ENCODE measurements around the gene RBMS1. TPM values are rescaled to one million over a fixed set of nuclear protein-coding genes. Genes with fewer than 3 reads are reported as not detected.

RBMS1 gene
- total RNA-seq, 1 experiment from 2014 or later, result 77.5 TPM

DNA sequence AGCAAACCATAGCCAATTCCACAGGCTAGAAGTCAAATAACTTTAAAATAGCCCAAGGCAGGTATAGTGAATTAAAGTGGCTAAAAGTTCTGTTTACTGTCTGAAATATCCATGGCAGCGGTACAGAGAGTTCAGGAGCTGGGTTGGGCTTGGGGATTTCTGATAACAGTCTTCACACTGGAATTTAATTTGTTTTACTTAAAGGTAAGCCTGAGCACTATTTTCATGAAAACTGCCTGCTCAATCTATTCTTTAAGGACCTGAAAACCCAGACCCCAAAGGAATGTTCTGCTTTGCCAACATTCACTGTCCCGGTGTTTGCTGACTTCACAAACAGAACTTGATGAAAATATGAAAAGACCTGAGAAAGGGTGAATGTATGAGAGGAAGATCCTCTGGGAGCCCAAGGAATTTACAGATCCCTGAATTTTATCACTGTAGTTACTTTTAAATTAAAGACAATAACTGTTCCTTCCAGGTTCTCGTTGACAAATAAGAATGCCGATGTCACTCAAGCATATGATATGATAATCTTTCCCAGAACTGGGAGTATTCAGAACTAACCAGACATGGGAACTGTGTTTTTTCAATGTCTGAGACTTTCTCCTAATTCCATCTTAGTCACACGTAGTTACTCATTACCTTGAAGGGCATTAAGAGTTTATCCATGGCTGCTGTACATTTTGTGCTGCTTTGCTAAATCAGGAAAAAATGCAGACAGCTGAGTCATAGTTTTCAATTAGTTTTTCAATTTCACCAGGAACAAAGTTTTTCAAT is 265.3 kb downstream of the RBMS1 start:
- H4K91ac ChIP-seq (ENCODE audit: insufficient read length, low read depth, low read length), result no peak overlapping the region
- H2BK5ac ChIP-seq (ENCODE audit: insufficient read length, low read length), result no peak overlapping the region
- TF ChIP-seq, protein P1, sequence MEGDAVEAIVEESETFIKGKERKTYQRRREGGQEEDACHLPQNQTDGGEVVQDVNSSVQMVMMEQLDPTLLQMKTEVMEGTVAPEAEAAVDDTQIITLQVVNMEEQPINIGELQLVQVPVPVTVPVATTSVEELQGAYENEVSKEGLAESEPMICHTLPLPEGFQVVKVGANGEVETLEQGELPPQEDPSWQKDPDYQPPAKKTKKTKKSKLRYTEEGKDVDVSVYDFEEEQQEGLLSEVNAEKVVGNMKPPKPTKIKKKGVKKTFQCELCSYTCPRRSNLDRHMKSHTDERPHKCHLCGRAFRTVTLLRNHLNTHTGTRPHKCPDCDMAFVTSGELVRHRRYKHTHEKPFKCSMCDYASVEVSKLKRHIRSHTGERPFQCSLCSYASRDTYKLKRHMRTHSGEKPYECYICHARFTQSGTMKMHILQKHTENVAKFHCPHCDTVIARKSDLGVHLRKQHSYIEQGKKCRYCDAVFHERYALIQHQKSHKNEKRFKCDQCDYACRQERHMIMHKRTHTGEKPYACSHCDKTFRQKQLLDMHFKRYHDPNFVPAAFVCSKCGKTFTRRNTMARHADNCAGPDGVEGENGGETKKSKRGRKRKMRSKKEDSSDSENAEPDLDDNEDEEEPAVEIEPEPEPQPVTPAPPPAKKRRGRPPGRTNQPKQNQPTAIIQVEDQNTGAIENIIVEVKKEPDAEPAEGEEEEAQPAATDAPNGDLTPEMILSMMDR (conservative IDR thresholded peaks at IDR 0.05), result no peak
- Mint-ChIP-seq H3K4me3 (no peak overlapping the region), H3K27ac (no peak overlapping the region), H3K4me1 (peaks cover 0 to 3% of the 10 kb centered on the region in 2 experiments; a peak in 2 of 4 replicates), H3K9me3 (no peaks in the 10 kb centered on the region), H3K27me3 (ENCODE audit: low read depth) (no peaks in the 10 kb centered on the region), H3K36me3 (ENCODE audit: insufficient read depth in 1 of 3, low read depth in 3 of 3) (no peaks in the 10 kb centered on the region)
- DNase-seq, result no peak
- no peak overlapping the region for H2AFZ ChIP-seq (ENCODE audit: low read length)
- H3K14ac ChIP-seq (ENCODE audit: insufficient read depth, low read length), result no peak overlapping the region
- no peaks in the 10 kb centered on the region for H3K79me1 ChIP-seq (ENCODE audit: insufficient read depth, low read depth, low read length, poor library complexity, severe bottlenecking)
- H3K4ac ChIP-seq (ENCODE audit: low read depth, low read length), result no peak overlapping the region
- H3K56ac ChIP-seq (ENCODE audit: insufficient read length, low read depth, low read length), result no peak overlapping the region
- no peak overlapping the region for H3T11ph ChIP-seq (ENCODE audit: low read length)
- no CpG with 5 or more reads among the region's 5 CpGs for WGBS (ENCODE audit: extremely low coverage, insufficient read length, low lambda C conversion rate)
- no peak overlapping the region for H3K4me2 ChIP-seq (ENCODE audit: insufficient read depth, insufficient read length, low read length)
- H3K9me3 ChIP-seq (ENCODE audit: control insufficient read depth, low read depth, low read length), result no peaks in the 10 kb centered on the region
- H4K20me1 ChIP-seq (ENCODE audit: control insufficient read depth, insufficient read depth, insufficient read length), result no peaks in the 10 kb centered on the region
- no peak overlapping the region for H2BK15ac ChIP-seq (ENCODE audit: low read depth, low read length)
- H2BK20ac ChIP-seq (ENCODE audit: low read depth, low read length, poor library complexity, severe bottlenecking), result no peak overlapping the region
- no peak overlapping the region for H3K23ac ChIP-seq (ENCODE audit: insufficient read length, low read depth, low read length)
- no peak overlapping the region for H3K18ac ChIP-seq (ENCODE audit: insufficient read length, low read depth, low read length)
- no peak overlapping the region for H3K27ac ChIP-seq (ENCODE audit: insufficient read length, low read depth, low read length)
- no peak overlapping the region for H2BK120ac ChIP-seq (ENCODE audit: low read depth, low read length, poor library complexity, severe bottlenecking)
- H2AK5ac ChIP-seq (ENCODE audit: insufficient read length, low read length), result no peak overlapping the region
- no peak overlapping the region for H4K8ac ChIP-seq (replicated peaks; ENCODE audit: insufficient read length, low read depth, low read length)
- no peaks in the 10 kb centered on the region for H3K27me3 ChIP-seq (ENCODE audit: insufficient read depth, low read length)
- H3K79me2 ChIP-seq (ENCODE audit: insufficient read depth, low read length), result no peaks in the 10 kb centered on the region; the same call in 1 of the 2 replicates
- no peaks in the 10 kb centered on the region for H3K4me1 ChIP-seq (ENCODE audit: insufficient read depth, low read length)
- no peak overlapping the region for H4K5ac ChIP-seq (ENCODE audit: insufficient read length, low read depth, low read length)
- no peak overlapping the region for H2BK12ac ChIP-seq (ENCODE audit: insufficient read length, low read depth, low read length)
- no peak overlapping the region for H3K9ac ChIP-seq (ENCODE audit: extremely low read depth, insufficient read length, low read length)
- no peaks in the 10 kb centered on the region for H3K23me2 ChIP-seq (ENCODE audit: insufficient read length, low read depth, low read length, poor library complexity, severe bottlenecking)

Measured in H9 (cell line).